GM19463 (cell line): ENCODE results near the gene TEX19.

Source experiments
- ATAC-seq: cut with Tn5 transposase; IDR thresholded peaks from one replicate; pipeline ENCODE4 v1.9.1; 2021; ENCODE audit warnings: mild to moderate bottlenecking, moderate library complexity; ENCODE audit not compliant: unreplicated experiment

TEX19 gene, protein sequence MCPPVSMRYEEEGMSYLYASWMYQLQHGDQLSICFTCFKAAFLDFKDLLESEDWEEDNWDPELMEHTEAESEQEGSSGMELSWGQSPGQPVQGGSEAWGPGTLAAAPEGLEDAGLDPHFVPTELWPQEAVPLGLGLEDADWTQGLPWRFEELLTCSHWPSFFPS

GRCh38 chr17:82358465-82359350 is at the start of gene TEX19:
TSS of gene TEX19 (plus strand) at chr17:82359247. CDS start at chr17:82362151, 2,904 bp downstream.
- ATAC-seq: no peak

DNA sequence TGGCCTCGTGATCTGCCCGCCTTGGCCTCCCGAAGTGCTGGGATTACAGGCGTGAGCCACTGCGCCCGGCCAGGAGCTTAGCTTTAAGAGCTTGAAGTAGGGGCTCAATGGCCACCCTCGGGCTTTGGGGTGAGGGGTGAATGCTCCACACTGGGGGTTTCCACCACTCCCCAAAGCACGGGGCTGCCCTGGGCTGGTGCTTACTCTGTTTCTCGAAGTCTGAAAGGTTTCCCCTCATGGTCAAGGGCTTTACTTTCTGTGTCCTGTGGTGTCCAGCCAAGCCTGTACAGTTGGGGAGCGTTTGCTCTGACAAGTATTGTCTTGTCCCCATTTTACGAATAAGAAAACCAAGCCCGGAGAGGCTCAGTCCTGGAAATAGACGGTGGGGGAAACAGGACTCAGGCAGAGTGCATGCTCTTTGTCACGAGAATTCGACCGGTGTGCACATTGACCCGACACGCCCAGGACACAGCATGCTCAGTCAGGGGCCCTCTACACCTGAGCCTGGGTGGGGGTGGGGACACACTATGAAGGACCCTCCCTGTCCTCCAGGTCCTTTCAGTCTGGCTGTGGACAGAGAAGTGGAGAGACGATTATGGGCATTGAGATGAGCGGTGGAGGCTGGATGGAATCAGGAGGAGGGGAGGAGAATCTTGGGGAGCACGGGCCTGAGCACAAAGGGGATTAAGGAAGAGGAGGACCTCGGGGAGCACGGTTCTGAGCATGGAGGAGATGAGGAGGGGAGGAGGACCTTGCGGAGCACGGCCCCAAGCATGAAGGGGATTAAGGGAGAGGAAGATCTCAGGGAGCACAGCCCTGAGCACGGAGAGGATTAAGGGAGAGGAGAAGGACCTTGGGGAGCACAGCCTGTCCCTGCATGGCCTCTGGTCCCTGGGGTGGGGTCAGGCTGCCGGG is 49.1 kb upstream of the TEX19 start:
- no peak for ATAC-seq

GRCh38 chr17:82310877-82311276 is 48.2 kb upstream of the TEX19 start:
- no peak for ATAC-seq

DNA sequence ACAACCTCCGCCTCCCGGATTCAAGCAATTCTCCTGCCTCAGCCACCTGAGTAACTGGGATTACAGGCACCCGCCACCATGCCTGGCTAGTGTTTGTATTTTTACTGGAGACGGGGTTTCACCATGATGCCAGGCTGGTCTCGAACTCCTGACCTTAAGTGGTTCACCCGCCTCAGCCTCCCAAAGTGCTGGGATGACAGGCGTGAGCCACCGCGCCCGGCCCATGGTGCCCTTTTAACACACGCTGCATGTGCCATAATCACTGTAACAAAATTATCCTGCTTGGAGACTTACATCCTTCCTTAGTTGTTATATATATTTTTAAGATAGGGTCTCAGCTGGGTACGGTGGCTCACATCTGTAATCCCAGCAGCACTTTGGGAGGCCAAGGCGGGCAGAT is 47.1 kb upstream of the TEX19 start:
- no peak for ATAC-seq

- no peak for ATAC-seq
Observed at GRCh38 chr17:82313195-82314011, 45.6 kb upstream of the TEX19 start.

- no peak for ATAC-seq
Observed at GRCh38 chr17:82314012-82314726, 44.9 kb upstream of the TEX19 start.

DNA sequence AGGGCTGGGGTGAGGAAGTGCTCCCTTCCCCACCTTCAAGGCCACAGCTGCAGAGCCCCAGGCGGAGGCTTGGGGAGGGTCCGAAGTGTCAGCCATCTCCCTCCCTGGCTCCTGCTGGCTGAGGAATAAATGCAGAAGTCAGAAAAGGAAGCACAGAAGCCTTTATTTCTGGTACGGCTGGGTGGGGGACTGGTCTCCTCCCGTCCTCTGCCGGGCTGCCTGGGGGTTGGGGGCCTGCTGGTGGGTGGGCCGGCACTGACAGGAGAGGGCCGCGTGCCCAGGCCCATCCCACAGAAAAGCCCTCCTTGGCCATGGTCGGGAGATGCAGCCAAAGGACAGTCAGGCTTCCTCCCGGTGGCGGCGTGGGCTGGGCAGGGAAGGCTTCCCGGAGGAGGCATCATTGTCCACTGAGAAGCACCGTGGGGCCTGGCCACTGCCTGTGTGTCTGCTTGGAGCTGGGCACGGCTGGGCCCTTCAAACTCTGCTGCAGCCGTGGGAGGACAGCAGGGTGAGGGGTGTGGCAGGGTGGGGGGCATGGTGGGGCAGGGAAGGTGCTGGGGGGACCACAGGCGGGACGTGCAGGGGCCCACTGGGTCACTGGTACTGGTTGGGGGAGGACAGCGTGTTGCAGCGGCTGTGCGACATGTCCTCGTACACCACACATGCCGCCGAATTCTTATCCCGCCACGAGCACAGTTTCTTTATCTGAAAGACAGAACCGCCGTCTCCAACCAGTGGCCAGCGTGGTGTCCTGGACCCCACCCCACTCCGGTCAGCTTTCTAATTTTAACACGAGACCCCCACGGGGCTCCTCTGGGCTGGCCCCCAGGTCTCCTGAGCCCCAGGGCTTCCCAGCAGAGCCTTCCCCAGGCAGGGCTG is 44.1 kb upstream of the TEX19 start:
- ATAC-seq: no peak

DNA sequence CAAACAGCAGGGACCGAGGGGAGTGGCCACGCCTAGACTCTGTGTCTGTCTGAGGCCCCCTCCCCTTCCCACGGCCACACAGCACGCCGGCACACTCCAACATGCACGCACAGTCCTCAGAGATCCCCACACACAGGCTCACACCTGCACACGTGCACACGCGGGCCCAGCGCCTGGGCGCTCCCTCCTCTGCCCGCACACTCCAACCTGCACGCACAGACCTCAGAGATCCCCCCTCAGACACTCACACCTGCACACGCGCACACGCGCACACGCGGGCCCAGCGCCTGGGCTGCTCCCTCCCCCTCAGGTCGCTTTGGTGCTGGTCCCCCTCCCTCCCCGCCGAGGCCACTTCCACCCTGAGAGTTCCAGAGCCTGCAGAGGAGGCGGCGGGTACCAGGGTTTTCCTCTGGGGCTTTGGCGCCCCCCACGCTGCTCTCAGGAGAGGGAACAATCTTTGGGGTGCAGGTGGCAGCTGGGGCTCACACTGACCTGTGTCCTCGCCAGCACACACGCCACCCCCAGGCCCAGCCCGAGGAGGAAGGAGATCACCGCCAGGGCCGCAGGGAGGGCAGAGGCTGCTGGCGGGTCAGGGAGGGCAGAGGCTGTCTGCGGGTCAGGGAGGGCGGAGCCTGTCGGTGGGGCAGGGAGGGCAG is 43.2 kb upstream of the TEX19 start:
- no peak for ATAC-seq

GRCh38 chr17:82316651-82317393 is 42.2 kb upstream of the TEX19 start:
- ATAC-seq: no peak

GRCh38 chr17:82317394-82318168 is 41.5 kb upstream of the TEX19 start, which contains the start of gene CD7:
TSS of gene CD7 (minus strand) at chr17:82317608. CDS start at chr17:82317495, 113 bp downstream.
- no peak for ATAC-seq

GRCh38 chr17:82318169-82318498 is 40.9 kb upstream of the TEX19 start:
- ATAC-seq: no peak

DNA sequence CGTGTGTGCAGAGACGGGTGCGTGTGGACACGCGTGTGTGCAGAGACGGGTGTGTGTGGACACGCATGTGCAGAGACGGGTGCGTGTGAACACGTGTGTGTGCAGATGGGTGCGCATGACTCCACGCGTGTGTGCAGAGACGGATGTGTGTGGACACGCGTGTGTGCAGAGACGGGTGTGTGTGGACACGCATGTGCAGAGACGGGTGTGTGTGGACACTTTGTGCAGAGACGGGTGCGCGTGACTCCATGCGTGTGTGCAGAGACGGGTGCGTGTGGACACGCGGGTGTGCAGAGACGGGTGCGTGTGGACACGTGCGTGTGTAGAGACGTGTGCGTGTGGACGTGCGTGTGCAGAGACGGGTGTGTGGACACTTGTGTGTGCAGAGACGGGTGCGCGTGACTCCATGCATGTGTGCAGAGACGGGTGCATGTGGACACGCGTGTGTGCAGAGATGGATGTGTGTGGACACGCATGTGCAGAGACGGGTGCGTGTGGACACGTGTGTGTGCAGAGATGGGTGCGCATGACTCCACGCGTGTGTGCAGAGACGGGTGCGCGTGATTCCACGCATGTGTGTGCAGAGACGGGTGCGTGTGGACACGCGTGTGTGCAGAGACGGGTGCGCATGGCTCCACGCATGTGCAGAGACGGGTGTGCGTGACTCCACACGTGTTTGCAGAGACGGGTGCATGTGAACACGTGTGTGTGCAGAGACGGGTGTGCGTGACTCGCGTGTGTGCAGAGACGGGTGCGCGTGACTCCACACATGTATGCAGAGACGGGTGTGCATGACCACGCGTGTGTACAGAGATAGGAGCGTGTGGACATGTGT is 40.1 kb upstream of the TEX19 start:
- ATAC-seq: no peak

DNA sequence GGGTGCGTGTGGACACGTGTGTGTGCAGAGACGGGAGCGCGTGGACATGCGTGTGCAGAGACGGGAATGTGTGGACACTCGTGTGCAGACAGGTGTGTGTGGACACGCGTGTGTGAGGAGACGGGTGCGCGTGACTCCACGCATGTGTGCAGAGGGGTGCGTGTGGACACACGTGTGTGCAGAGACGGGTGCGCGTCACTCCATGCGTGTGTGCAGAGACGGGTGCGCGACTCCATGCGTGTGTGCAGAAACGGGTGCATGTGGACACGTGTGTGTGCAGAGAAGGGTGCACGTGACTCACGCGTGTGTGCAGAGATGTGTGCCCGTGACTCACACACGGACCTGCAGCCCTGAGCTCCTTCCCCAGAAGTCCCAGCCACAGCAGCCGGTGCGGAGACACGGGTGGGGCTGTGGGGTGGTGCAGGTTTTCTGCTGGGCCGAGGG is 39.4 kb upstream of the TEX19 start:
- ATAC-seq: no peak

DNA sequence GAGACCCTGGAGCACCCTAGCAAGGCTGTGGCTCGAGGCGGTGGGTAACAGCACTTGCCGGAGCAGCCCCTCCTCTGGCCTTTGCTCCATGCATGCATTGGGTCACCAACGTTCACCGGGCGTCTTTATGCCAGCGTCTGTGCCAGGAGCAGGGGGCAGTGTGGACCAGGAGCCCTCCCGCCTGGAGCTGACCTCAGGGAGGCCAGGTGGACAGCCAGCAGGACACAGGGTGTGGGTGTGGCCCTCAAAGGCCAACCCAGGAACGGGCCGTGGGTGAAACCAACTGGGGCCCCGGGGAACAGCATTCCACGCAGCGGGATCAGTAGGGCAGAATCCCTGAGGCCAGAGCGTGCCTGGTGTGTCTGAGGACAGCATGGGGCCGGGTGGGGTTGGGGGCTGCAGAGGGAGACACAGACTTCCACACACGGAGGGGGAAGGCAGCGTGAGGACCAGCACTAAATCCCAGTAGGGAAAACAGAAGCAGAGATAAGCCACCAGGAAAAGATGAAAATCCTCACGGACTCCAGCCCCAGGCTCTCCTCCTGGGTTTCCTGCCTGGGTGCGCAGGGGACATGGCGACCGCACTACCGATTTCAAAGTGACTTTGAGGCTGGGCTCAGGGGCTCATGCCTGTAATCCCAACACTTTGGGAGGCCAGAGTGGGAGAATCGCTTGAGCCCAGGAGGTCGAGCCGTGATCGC is 38.8 kb upstream of the TEX19 start:
- no peak for ATAC-seq
